ENCODE measurements around the gene RDH8. TPM values are rescaled to one million over a fixed set of nuclear protein-coding genes. Genes with fewer than 3 reads are reported as not detected.

RDH8 gene, protein sequence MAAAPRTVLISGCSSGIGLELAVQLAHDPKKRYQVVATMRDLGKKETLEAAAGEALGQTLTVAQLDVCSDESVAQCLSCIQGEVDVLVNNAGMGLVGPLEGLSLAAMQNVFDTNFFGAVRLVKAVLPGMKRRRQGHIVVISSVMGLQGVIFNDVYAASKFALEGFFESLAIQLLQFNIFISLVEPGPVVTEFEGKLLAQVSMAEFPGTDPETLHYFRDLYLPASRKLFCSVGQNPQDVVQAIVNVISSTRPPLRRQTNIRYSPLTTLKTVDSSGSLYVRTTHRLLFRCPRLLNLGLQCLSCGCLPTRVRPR
- not detected for total RNA-seq

GRCh38 chr19:10013316-10013715, at the start of gene RDH8:
Gene RDH8, plus strand, starts transcription at chr19:10013483. Its CDS starts 15 bp downstream, at chr19:10013498.
- peaks cover 48% of the 10 kb centered on the region for H3K27me3 Mint-ChIP-seq (ENCODE audit: low read depth)

GRCh38 chr19:9966024-9966423, 47.3 kb upstream of the RDH8 start:
- ATAC-seq, result no peak
- no peaks in the 10 kb centered on the region for H3K36me3 Mint-ChIP-seq (ENCODE audit: insufficient read depth)
- peaks cover 46% of the 10 kb centered on the region for H3K27me3 Mint-ChIP-seq (ENCODE audit: low read depth)

More at GRCh38 chr19:10013316-10013715, at the start of gene RDH8:
- ATAC-seq, result no peak
- Mint-ChIP-seq H3K4me3 (no peak within 1 kb of the TSS), H3K36me3 (ENCODE audit: insufficient read depth) (peaks cover 2% of the 10 kb centered on the region), H3K4me1 (ENCODE audit: low read depth) (peaks cover 11% of the 10 kb centered on the region), H3K9me3 (no peaks in the 10 kb centered on the region)
- DNase-seq, result no peak

DNA sequence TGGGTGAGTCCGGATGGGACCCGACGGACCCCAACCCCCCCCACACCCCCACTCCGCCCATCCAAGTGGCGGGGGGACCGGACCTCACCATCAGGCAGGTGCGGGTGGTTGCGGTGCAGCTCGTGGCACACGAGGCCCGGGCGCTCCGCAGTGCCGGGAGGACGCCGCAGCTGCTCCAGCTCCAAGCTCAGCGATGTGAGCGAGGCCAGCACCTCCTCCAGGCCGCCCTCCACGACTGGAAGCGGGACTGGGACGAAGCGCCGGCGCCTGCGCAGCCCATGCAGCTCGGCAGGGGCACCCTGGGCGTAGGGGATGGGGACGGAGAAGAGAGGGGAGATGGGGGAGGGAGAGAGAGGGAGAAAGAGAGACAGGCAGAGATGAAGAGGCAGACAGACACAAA, 46.8 kb upstream of the RDH8 start:
- DNase-seq, result no peak
- H3K4me1 Mint-ChIP-seq (ENCODE audit: low read depth), result peaks cover 4% of the 10 kb centered on the region
- H3K36me3 Mint-ChIP-seq (ENCODE audit: insufficient read depth), result no peaks in the 10 kb centered on the region
- no peaks in the 10 kb centered on the region for H3K9me3 Mint-ChIP-seq
- H3K4me3 Mint-ChIP-seq, result no peak overlapping the region
- ATAC-seq, result peak in 1 of 2 donors; percentile 10
- peaks cover 45% of the 10 kb centered on the region for H3K27me3 Mint-ChIP-seq (ENCODE audit: low read depth)

More at GRCh38 chr19:9966024-9966423, 47.3 kb upstream of the RDH8 start:
- no peaks in the 10 kb centered on the region for H3K9me3 Mint-ChIP-seq
- H3K4me1 Mint-ChIP-seq (ENCODE audit: low read depth), result peaks cover 2% of the 10 kb centered on the region
- no peak for DNase-seq
- H3K4me3 Mint-ChIP-seq, result no peak overlapping the region

- H3K4me3 Mint-ChIP-seq, result no peak overlapping the region
- H3K36me3 Mint-ChIP-seq (ENCODE audit: insufficient read depth), result no peaks in the 10 kb centered on the region
- DNase-seq (no peak), ATAC-seq (no peak)
- H3K27me3 Mint-ChIP-seq (ENCODE audit: low read depth), result peaks cover 43% of the 10 kb centered on the region
- peaks cover 7% of the 10 kb centered on the region for H3K4me1 Mint-ChIP-seq (ENCODE audit: low read depth)
- H3K9me3 Mint-ChIP-seq, result no peaks in the 10 kb centered on the region
Measured at GRCh38 chr19:9967326-9967725, 46.0 kb upstream of the RDH8 start.

GRCh38 chr19:9968820-9969687, 44.2 kb upstream of the RDH8 start:
- ATAC-seq, result no peak
- Mint-ChIP-seq H3K36me3 (ENCODE audit: insufficient read depth) (no peaks in the 10 kb centered on the region), H3K9me3 (no peaks in the 10 kb centered on the region), H3K4me1 (ENCODE audit: low read depth) (peaks cover 7% of the 10 kb centered on the region), H3K4me3 (no peak overlapping the region), H3K27me3 (ENCODE audit: low read depth) (peaks cover 33% of the 10 kb centered on the region)
- no peak for DNase-seq

DNA sequence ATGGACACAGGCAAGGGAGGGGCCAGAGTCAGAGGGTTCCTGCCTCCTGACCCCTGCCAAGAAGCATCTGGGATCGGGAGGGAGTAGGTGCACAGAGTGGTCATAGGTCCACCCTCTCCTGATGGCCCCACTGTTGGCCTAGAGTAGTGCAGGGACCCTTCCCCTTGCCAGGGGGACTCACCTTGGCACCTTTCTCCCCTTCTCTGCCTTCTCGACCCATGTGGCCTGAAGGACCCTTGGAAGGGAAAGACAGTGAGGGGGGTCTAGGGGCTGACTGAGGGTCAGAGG, 43.7 kb upstream of the RDH8 start:
- Mint-ChIP-seq H3K4me3 (no peak overlapping the region), H3K27me3 (ENCODE audit: low read depth) (peaks cover 33% of the 10 kb centered on the region), H3K36me3 (ENCODE audit: insufficient read depth) (no peaks in the 10 kb centered on the region), H3K4me1 (ENCODE audit: low read depth) (peaks cover 7% of the 10 kb centered on the region), H3K9me3 (no peaks in the 10 kb centered on the region)
- no peak for ATAC-seq
- no peak for DNase-seq

DNA sequence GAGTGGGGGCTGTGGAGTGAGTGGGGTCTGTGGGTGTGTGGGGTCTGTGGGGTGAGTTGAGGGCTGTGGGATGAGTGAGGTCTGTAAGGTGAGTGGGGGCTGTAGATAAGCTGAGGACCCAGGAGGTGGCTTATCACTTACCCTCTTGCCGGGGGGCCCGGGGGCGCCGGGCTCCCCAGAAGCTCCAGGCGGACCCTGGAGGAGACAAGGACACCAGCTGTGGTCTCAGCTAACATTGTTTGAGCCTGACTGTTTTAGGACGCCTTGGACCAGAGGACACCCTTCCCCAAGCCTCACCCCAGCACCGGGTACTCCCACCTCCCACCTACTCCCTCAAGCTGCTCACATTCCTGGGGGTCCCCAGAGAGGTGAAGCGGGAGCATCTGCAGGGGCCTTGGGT, 42.8 kb upstream of the RDH8 start:
- ATAC-seq, result no peak
- H3K4me3 Mint-ChIP-seq, result no peak overlapping the region
- DNase-seq, result no peak
- H3K9me3 Mint-ChIP-seq, result no peaks in the 10 kb centered on the region
- H3K4me1 Mint-ChIP-seq (ENCODE audit: low read depth), result peaks cover 7% of the 10 kb centered on the region
- peaks cover 29% of the 10 kb centered on the region for H3K27me3 Mint-ChIP-seq (ENCODE audit: low read depth)
- H3K36me3 Mint-ChIP-seq (ENCODE audit: insufficient read depth), result no peaks in the 10 kb centered on the region

GRCh38 chr19:9971166-9971897, 42.0 kb upstream of the RDH8 start:
- Mint-ChIP-seq H3K9me3 (no peaks in the 10 kb centered on the region), H3K4me3 (no peak overlapping the region), H3K4me1 (ENCODE audit: low read depth) (peaks cover 7% of the 10 kb centered on the region), H3K27me3 (ENCODE audit: low read depth) (peaks cover 22% of the 10 kb centered on the region), H3K36me3 (ENCODE audit: insufficient read depth) (no peaks in the 10 kb centered on the region)
- DNase-seq (no peak), ATAC-seq (no peak)

- Mint-ChIP-seq H3K4me1 (ENCODE audit: low read depth) (peaks cover 4% of the 10 kb centered on the region), H3K27me3 (ENCODE audit: low read depth) (peaks cover 18% of the 10 kb centered on the region), H3K4me3 (no peak overlapping the region), H3K9me3 (no peaks in the 10 kb centered on the region), H3K36me3 (ENCODE audit: insufficient read depth) (no peaks in the 10 kb centered on the region)
- ATAC-seq (no peak), DNase-seq (no peak)
Measured at GRCh38 chr19:9972103-9972502, 41.2 kb upstream of the RDH8 start.

GRCh38 chr19:9981406-9982260, 31.6 kb upstream of the RDH8 start:
- Mint-ChIP-seq H3K36me3 (ENCODE audit: insufficient read depth) (no peaks in the 10 kb centered on the region), H3K27me3 (ENCODE audit: low read depth) (peaks cover 16% of the 10 kb centered on the region), H3K4me3 (no peak overlapping the region), H3K4me1 (ENCODE audit: low read depth) (no peaks in the 10 kb centered on the region), H3K9me3 (no peaks in the 10 kb centered on the region)
- no peak for ATAC-seq
- DNase-seq, result no peak

DNA sequence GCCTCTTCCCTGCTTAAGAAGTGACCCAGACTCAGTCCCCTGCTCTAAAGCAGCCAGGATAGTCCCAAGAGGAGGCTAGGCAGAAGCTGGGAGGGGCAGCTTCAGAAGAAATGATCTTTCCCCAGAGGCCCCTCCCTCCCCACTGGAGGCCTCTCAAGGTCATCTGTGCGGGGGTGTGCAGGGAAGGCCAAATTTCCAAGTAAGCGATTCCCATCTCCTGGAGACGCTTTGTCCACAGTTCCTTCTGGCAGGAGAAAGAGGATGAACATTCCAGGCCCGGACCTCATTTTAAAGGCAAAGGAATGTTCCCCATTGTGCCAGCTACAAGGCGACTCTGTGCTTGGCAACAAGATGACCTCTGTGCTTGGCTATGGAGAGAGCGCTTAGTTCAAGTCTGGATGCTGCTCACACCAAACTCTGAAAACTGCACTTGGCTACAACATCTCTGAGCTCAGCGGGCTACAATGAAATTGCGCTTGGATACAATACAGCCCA, 26.4 kb upstream of the RDH8 start:
- no peaks in the 10 kb centered on the region for H3K36me3 Mint-ChIP-seq (ENCODE audit: insufficient read depth)
- peaks cover 21% of the 10 kb centered on the region for H3K27me3 Mint-ChIP-seq (ENCODE audit: low read depth)
- H3K4me1 Mint-ChIP-seq (ENCODE audit: low read depth), result no peaks in the 10 kb centered on the region
- ATAC-seq, result no peak
- no peak for DNase-seq
- H3K4me3 Mint-ChIP-seq, result no peak overlapping the region
- H3K9me3 Mint-ChIP-seq, result no peaks in the 10 kb centered on the region

DNA sequence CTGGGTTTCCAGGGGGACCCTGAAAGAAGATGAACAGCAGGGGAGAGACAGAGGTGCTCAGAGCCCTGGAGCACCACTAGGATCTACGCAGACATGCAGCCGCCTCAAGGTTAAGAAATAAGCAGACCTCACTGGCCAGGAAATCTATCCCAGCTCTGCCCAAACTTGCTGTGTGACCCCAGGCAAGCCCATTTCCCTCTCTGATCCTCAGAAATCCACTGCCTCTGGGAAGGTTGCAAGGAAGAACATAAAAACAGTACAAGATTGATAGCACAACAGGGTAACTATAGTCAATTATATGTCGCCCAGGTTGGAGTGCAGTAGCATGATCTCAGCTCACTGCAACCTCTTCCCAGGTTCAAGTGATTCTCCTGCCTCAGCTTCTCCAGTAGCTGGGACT, 23.8 kb upstream of the RDH8 start:
- Mint-ChIP-seq H3K4me1 (ENCODE audit: low read depth) (no peaks in the 10 kb centered on the region), H3K9me3 (no peaks in the 10 kb centered on the region), H3K36me3 (ENCODE audit: insufficient read depth) (no peaks in the 10 kb centered on the region), H3K4me3 (no peak overlapping the region), H3K27me3 (ENCODE audit: low read depth) (peaks cover 13% of the 10 kb centered on the region)
- ATAC-seq (no peak), DNase-seq (no peak)

DNA sequence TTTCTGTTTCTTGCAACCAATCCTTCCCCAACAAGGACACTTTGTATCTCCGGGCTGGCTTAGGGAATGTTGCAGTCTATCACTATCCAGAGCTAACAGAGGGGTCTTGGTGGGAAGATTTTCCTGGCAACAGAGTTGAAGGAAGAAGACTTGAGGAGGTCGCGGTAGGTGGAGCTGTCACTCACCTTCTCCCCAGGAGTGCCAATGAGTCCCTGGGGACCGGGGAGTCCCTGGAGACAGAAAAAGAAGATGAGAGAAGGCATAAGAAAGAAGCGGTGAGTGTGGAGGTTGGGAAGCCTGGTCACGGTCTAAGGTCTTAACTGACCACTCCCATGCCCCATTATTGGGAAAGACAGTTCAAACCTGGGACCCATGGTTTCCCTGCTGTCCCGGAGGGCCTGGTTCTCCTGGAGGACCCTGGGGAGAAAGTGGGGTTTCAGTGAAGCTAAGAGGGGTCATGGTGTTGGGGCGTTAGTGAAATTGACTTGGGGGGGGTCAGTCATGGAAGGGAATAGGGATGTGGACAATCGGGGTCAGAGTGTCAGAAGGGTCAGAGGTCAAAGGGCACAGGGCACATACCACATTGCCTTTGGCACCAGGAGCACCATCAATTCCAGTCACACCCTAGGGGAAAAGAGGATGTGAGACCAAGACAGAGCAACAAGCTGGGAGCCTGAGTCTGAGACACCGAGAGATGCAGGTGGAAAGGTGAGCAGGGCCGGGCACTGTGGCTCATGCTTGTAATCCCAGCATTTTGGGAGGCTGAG, 21.7 kb upstream of the RDH8 start:
- no peak for ATAC-seq
- Mint-ChIP-seq H3K36me3 (ENCODE audit: insufficient read depth) (no peaks in the 10 kb centered on the region), H3K4me1 (ENCODE audit: low read depth) (no peaks in the 10 kb centered on the region), H3K9me3 (no peaks in the 10 kb centered on the region), H3K4me3 (no peak overlapping the region), H3K27me3 (ENCODE audit: low read depth) (peaks cover 10% of the 10 kb centered on the region)
- no peak for DNase-seq

All from activated T-cell treated with anti-CD3 and anti-CD28 coated beads, Interleukin-2, amount 50 U/mL, for 4 hours (primary cell).